ENCODE results near the gene FETUB. TPM values are rescaled to one million over a fixed set of nuclear protein-coding genes. Genes with fewer than 3 reads are reported as not detected.

The FETUB gene
- total and polyA plus RNA-seq, 4 donors = not detected

GRCh38 chr3:186664119-186664495 is 23.9 kb downstream of the FETUB start:
- no peak for TF ChIP-seq CTCF (IDR thresholded peaks at IDR 0.05; ENCODE audit: control extremely low read depth, extremely low read depth)
- ATAC-seq (ENCODE audit: insufficient read depth, low FRiP score) = no peak
- no peak overlapping the region for H3K4me3 ChIP-seq

GRCh38 chr3:186664506-186664905 is 24.3 kb downstream of the FETUB start:
- ATAC-seq (ENCODE audit: insufficient read depth, low FRiP score) (no peak), DNase-seq (no peak)
- Histone ChIP-seq H3K4me3 (no peak overlapping the region), H3K27ac (ENCODE audit: low read depth in 1 of 2, low read length in 1 of 2) (no peak overlapping the region), H3K9ac (ENCODE audit: insufficient read depth in 1 of 2, low read length in 2 of 2) (no peak overlapping the region), H3K36me3 (ENCODE audit: control insufficient read depth in 4 of 4, insufficient read depth in 4 of 4, low read length in 4 of 4) (no peaks in the 10 kb centered on the region), H3K4me1 (ENCODE audit: control insufficient read depth in 5 of 5, insufficient read depth in 5 of 5, low read length in 5 of 5) (no peaks in the 10 kb centered on the region), H3K9me3 (ENCODE audit: control insufficient read depth in 4 of 4, insufficient read depth in 3 of 4, low read length in 3 of 4) (no peaks in the 10 kb centered on the region), H3K27me3 (ENCODE audit: control insufficient read depth in 3 of 3, insufficient read depth in 3 of 3, low read length in 2 of 3) (peaks cover 2 to 4% (median 3%) of the 10 kb centered on the region in 3 donors)
- WGBS, 2 donors = 56 to 74% methylated on average over 4 of the region's 4 CpGs
- TF ChIP-seq CTCF (IDR thresholded peaks at IDR 0.05; ENCODE audit: control extremely low read depth, extremely low read depth) = no peak

More at GRCh38 chr3:186664119-186664495, 23.9 kb downstream of the FETUB start:
- Histone ChIP-seq H3K4me1 (ENCODE audit: control insufficient read depth in 5 of 5, insufficient read depth in 5 of 5, low read length in 5 of 5) (no peaks in the 10 kb centered on the region), H3K27me3 (ENCODE audit: control insufficient read depth in 3 of 3, insufficient read depth in 3 of 3, low read length in 2 of 3) (peaks cover 2 to 4% (median 3%) of the 10 kb centered on the region in 3 donors), H3K9me3 (ENCODE audit: control insufficient read depth in 4 of 4, insufficient read depth in 3 of 4, low read length in 3 of 4) (no peaks in the 10 kb centered on the region), H3K36me3 (ENCODE audit: control insufficient read depth in 4 of 4, insufficient read depth in 4 of 4, low read length in 4 of 4) (no peaks in the 10 kb centered on the region), H3K9ac (ENCODE audit: insufficient read depth in 1 of 2, low read length in 2 of 2) (no peak overlapping the region), H3K27ac (ENCODE audit: low read depth in 1 of 2, low read length in 1 of 2) (no peak overlapping the region)
- DNase-seq = no peak

DNA sequence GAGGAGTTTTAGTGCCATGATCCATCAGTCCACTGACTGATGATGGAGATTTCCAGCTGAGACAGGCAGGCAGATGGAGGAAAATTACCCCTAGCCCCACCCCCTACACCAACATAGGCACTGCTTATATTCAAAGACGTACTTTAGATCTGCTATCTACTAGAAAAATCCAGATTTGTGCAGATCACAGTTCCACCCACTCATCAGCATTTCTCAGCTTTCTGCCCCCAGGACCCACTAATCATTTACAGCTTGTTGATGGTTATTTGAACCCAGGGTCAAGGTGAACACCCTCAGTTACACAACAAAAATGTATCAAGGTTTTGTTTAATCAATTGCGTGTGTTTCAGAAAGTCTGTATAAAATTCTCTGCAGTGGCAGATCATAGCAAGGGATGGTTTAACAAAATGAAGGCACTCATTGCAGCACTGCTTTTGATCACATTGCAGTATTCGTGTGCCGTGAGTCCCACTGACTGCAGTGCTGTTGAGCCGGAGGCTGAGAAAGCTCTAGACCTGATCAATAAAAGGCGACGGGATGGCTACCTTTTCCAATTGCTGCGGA is 25.5 kb downstream of the FETUB start, which contains the start of gene HRG:
TSS of gene HRG (plus strand) at position 390 of the 564 bp plus-strand sequence. CDS start at position 408, 18 bp downstream.
- Histone ChIP-seq H3K4me1 (ENCODE audit: control insufficient read depth in 5 of 5, insufficient read depth in 5 of 5, low read length in 5 of 5) (no peaks in the 10 kb centered on the region), H3K27me3 (ENCODE audit: control insufficient read depth in 3 of 3, insufficient read depth in 3 of 3, low read length in 2 of 3) (peaks cover 2 to 4% (median 3%) of the 10 kb centered on the region in 3 donors), H3K4me3 (no peak within 1 kb of the TSS), H3K27ac (ENCODE audit: low read depth in 1 of 2, low read length in 1 of 2) (no peak within 1 kb of the TSS), H3K9ac (ENCODE audit: insufficient read depth in 1 of 2, low read length in 2 of 2) (no peak within 1 kb of the TSS), H3K9me3 (ENCODE audit: control insufficient read depth in 4 of 4, insufficient read depth in 3 of 4, low read length in 3 of 4) (no peaks in the 10 kb centered on the region), H3K36me3 (ENCODE audit: control insufficient read depth in 4 of 4, insufficient read depth in 4 of 4, low read length in 4 of 4) (no peaks in the 10 kb centered on the region)
- DNase-seq (no peak), ATAC-seq (ENCODE audit: insufficient read depth, low FRiP score) (no peak)
- no peak for TF ChIP-seq CTCF (IDR thresholded peaks at IDR 0.05; ENCODE audit: control extremely low read depth, extremely low read depth)
- WGBS, 2 donors = 87 to 89% methylated on average over 8 of the region's 8 CpGs

GRCh38 chr3:186668426-186668825 is 28.2 kb downstream of the FETUB start:
- H3K36me3 ChIP-seq (ENCODE audit: control insufficient read depth in 4 of 4, insufficient read depth in 4 of 4, low read length in 4 of 4) = no peaks in the 10 kb centered on the region
- no peak overlapping the region for H3K4me3 ChIP-seq
- H3K9ac ChIP-seq (ENCODE audit: insufficient read depth in 1 of 2, low read length in 2 of 2) = no peak overlapping the region
- H3K27me3 ChIP-seq (ENCODE audit: control insufficient read depth in 3 of 3, insufficient read depth in 3 of 3, low read length in 2 of 3) = peaks cover 2 to 4% (median 3%) of the 10 kb centered on the region in 3 donors
- 76 to 81% methylated on average over 6 of the region's 6 CpGs for WGBS, 2 donors
- no peak overlapping the region for H3K27ac ChIP-seq (ENCODE audit: low read depth in 1 of 2, low read length in 1 of 2)
- H3K4me1 ChIP-seq (ENCODE audit: control insufficient read depth in 5 of 5, insufficient read depth in 5 of 5, low read length in 5 of 5) = no peaks in the 10 kb centered on the region
- H3K9me3 ChIP-seq (ENCODE audit: control insufficient read depth in 4 of 4, insufficient read depth in 3 of 4, low read length in 3 of 4) = no peaks in the 10 kb centered on the region
- TF ChIP-seq CTCF (IDR thresholded peaks at IDR 0.05; ENCODE audit: control extremely low read depth, extremely low read depth) = no peak
- DNase-seq (no peak), ATAC-seq (ENCODE audit: insufficient read depth, low FRiP score) (no peak)
